ENCODE data around the gene NNMT.
"Not testable (repeated sequence)": the region's sequence is repeated elsewhere in the genome, so short reads cannot be mapped to it uniquely, and the experiment has no call there.

Gene NNMT

GRCh38 chr11:114314096-114314495 is 17.9 kb downstream of the NNMT start:
- DNase-seq = no peak

DNA sequence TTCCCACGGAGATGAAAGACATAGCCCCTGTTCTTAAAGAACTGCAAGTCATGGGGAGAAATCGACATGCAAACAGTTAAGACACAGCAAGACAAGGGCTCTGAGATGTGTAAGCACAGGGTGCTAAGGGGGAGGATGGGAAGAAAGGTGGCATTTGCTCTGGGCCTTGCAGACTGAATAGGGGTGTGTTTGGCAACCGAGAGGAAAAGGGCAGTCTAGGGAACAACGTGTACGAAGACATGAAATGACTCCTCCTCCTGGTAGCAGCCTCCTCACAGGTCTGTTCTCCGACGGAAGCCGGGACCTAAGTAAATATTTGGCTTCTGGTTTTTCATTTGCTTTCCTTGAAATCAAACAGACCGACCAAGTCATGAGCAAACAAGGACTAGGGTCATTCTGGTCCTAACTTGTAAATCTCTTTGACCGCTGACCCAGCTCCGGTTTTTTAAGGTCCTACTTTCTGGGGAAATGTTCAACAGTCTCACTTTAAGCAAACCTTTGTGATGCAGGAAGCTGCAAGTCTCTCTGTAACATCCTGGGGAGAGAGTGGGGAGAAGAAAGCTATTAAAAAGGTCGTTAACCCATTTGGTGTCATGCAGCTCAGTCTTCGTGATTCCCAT is 19.7 kb downstream of the NNMT start:
- no peak for DNase-seq

DNA sequence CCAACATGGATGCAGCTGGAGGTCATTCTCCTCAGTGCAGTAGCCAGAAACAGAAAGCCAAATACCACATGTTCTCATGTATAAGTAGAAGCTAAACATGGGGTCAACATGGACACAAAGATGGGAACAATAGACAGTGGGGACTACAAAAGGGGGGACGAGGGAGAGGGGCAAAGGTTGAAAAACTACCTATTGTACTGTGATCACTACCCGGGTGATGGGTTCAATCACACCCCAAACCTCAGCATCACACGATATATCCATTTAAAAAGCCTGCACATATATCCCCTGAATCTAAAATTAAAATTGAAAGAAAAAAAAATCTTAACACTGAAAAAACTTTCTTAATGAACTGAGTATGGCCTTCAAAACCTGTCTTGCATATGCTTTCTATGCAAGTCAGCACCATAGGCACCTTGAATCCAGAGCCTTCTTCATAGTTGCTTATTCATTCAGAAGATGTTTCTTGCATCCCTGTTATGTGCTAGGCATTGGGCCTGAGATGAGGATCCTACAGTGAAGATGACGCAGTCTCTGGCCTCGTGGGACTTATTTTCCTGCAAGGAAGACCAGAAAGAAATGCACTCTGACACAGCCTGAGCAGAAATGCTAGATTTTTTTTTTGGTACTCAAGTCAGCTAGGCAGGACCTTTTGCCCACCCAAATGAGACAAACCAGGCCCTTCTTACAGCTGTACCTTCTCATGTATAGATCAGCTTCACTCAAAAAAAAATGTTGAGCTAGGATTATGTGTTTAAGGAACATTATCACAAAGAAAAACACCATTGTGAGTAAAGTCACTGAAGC is 21.0 kb downstream of the NNMT start:
- no peak for DNase-seq

DNA sequence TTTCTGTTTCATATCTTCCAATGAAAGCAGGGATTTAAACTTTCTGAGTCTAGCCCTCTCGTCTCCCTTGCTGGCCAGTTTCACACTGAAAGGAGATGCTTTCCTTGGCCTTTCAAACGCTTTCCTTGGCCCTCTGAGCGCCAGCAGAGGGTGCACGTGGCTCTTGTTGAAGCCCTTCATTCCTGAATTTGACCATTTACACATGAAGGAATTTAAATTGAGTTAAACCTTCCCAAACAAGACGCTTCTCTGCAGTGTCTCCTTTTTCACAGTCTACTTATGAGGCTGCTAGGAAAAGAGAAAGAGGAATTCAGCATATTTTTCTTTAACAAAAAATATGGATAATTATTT is 21.6 kb downstream of the NNMT start:
- DNase-seq = no peak

GRCh38 chr11:114318361-114318760 is 22.2 kb downstream of the NNMT start:
- no peak for DNase-seq

DNA sequence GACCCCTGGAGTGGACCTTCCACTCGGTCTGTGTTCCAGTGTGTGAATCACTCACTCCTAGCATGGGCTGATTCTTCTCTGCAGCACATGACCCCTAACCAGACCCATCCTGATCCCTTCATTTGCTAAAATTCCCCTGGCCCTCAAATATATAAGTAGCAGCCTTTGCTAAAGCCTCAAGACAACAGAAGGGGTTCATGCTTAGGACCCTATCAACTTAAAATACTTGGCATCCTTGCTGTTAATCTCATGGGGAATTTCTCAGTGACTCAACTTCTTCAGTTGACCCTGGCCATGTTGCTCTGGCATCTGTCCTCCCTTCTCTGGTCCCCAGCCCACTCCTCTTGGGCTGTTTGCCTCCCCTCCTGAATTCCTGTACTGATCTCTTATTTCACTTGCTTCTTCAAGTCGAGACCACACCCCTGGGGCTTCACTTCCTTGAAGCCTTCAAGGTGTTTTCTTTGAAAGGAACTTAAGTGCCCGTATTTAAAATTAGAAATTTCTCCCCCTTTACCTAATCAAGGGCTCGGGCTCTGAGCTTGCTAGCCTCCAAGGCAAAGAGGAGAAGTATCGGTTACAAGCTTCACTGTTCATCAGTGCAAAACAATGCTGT is 23.6 kb downstream of the NNMT start:
- no peak for DNase-seq

- DNase-seq = peak in 1 of 2 donors; percentile 35
These were observed 25.5 kb downstream of the NNMT start for GRCh38 chr11:114321621-114322257.

- DNase-seq = no peak
These were observed 26.7 kb downstream of the NNMT start for GRCh38 chr11:114322934-114323333.

DNA sequence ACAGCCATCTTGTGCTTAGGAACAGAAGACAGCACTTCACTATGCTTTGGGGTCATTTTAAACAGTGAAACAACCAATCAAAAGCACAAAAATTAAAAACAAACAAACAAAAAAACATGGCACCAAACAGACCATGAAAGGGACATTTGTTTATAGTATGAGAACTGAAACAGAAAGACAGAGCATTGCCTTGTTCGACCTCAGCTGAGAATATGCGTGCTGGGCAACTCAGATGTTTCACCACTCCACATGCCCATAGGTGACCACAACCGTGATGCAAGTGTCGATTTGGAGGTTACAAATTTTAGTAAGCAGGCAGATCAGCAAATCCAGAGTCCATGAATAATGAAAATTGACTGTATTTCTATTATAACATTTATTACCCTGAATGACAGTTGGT is 30.0 kb downstream of the NNMT start:
- DNase-seq = no peak

- no peak for DNase-seq
These were observed 30.6 kb downstream of the NNMT start for GRCh38 chr11:114326776-114327175.

- no peak for DNase-seq
These were observed 34.2 kb downstream of the NNMT start for GRCh38 chr11:114330373-114330772.

- peak; percentile 26 to 57 for DNase-seq
These were observed 44.3 kb downstream of the NNMT start for GRCh38 chr11:114340311-114341131.

GRCh38 chr11:114341667-114342066 is 45.5 kb downstream of the NNMT start:
- not testable (repeated sequence) for DNase-seq

GRCh38 chr11:114342476-114342875 is 46.3 kb downstream of the NNMT start:
- DNase-seq = no peak

GRCh38 chr11:114343020-114343419 is 46.8 kb downstream of the NNMT start:
- DNase-seq = no peak

DNA sequence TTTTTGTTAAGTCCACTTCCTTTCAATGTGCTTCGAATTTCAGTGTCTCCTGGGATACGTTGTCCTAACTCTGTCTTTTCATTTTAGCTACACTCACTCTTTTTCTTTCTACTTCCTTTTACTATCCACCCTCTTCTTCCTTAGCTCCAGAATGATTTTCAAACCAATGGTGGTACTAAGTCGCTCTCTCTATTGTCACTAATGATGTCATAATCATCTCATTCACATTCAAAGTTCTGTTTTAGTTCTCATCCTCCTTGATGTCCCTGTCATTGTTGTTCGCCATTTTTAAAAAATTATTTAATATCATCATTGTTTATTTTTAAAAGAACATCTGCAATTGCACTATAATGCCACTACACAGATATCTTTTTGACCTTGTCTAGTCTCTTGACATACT is 47.3 kb downstream of the NNMT start:
- DNase-seq = no peak

GRCh38 chr11:114344494-114344893 is 48.3 kb downstream of the NNMT start:
- no peak for DNase-seq

- DNase-seq = no peak
These were observed 49.5 kb downstream of the NNMT start for GRCh38 chr11:114345575-114346222.

DNA sequence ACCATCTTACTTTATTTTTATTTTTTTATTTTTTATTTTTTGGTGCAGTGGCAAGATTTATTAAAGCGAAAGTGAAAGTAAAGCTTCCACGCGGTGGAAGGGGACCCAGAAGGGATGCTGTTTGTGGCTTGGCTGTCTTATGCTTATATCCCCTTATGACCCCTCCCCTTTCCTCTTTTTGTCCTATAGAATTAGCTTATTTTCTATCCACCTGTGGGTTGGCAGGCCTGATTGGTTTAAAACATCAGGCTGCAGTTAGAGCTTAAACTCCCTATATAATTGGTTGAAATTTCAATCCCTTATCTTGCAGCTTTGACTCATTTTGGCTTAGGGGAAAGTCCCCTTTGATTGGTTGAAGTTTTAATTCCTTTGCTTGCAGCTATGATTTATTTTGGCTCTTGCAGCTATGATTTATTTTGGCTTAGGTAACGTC is 50.5 kb downstream of the NNMT start:
- DNase-seq = peak; percentile 8 to 21

- peak; percentile 29 to 81 for DNase-seq
These were observed 52.3 kb downstream of the NNMT start for GRCh38 chr11:114348200-114349191.

DNA sequence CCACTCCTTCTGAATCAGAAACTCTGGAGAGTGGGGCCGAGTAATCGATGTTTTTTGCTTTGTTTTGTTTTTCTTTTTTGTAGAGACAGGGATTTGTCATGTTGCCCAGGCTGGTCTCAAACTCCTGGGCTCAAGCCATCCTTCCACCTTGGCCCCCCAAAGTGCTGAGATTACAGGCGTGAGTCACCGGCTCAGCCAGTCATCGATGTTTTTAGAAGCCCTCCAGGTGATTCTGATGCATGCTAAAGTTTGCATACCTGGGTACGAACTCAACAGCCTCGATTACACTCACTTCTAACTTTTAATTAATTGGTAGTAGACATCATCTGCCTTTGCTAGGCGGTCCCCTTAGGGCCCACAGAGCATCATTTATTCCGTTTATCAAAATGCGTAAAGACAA is 53.8 kb downstream of the NNMT start:
- DNase-seq = no peak
